Measurements from ENCODE around the gene DDX18. TPM values are rescaled to one million over a fixed set of nuclear protein-coding genes. Genes with fewer than 3 reads are reported as not detected.

Gene DDX18
- total and polyA plus RNA-seq, 10 of the 15 experiments (the other 5 are each of a cell fraction or from before 2014, with no cell fraction given) = 54.3 to 110 (median 74.9) TPM

DNA sequence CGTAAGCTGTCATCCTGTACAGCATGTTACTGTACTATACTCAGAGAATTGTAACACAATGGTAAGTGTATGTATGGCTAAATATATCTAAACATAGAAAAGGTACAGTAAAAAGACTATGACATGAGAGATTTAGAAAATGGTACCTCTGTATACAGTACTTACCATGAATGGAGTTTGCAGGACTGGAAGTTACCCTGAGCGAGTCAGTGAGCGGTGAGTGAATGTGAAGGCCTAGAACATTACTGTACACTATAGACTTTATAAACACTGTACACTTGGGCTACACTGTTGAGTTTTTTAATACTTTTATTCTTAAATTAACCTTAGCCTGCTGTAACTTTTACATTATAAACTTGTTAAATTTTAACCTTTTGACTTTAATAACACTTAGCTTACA, 1.5 kb downstream of the DDX18 start:
- Histone ChIP-seq H3K4me3 (peak overlapping the region; percentile 90), H3K4me1 (ENCODE audit: control insufficient read depth, insufficient read depth, low read length) (peaks cover 9% of the 10 kb centered on the region; the same call in 1 of the 2 replicates), H3K36me3 (ENCODE audit: control insufficient read depth in 2 of 2, insufficient read depth in 2 of 2, low read length in 1 of 2) (peaks cover 2 to 12% of the 10 kb centered on the region in 2 experiments; a peak in 3 of 4 replicates), H3K9me3 (replicated peaks; ENCODE audit: control insufficient read depth, insufficient read depth, low read length) (no peaks in the 10 kb centered on the region), H3K27ac (ENCODE audit: control insufficient read depth, insufficient read depth) (peak overlapping the region; percentile 87; the same call in 1 of the 2 replicates), H3K4me2 (ENCODE audit: control insufficient read depth, insufficient read depth) (peak overlapping the region; percentile 70), H4K20me1 (ENCODE audit: control insufficient read depth, insufficient read depth) (no peaks in the 10 kb centered on the region), H3K9ac (ENCODE audit: control insufficient read depth, insufficient read depth, low read length) (peak overlapping the region; percentile 78), H3K27me3 (replicated peaks in 1 of 2; ENCODE audit: control insufficient read depth in 2 of 2, insufficient read depth in 2 of 2, low read length in 1 of 2) (no peaks in the 10 kb centered on the region), H3K79me2 (ENCODE audit: control insufficient read depth, insufficient read depth, low read length) (peaks cover 44% of the 10 kb centered on the region), H2AFZ (ENCODE audit: control insufficient read depth, low read depth, low read length) (no peak overlapping the region)
- in situ Hi-C loops (cut with MboI) (no loop called here), intact Hi-C loops (cut with micrococcal nuclease; ENCODE audit: unreplicated experiment) (loop anchor here (10.0 kb wide), 1 partner anchor 249 kb away; no protein-coding TSS in a partner anchor)
- SMC1A ChIA-PET (ENCODE audit: uncharacterized antibody, unreplicated experiment) = interaction anchor here (0.8 to 1.4 kb wide), 2 partner anchors 23 to 187 kb away, joined by 3 to 6 read pairs; no protein-coding TSS in a partner anchor
- BruUV-seq (replicated peaks) = no TSS peak
- CTCF ChIA-PET = interaction anchor here (0.8 to 6.5 kb wide), 4 partner anchors 188 to 272 kb away, joined by 3 to 123 read pairs (median 4); partner anchors contain the start of gene INSIG2
- TF ChIP-seq MLLT1 (IDR thresholded peaks at IDR 0.05) = peak; percentile 84
- TF ChIP-seq, protein P1, sequence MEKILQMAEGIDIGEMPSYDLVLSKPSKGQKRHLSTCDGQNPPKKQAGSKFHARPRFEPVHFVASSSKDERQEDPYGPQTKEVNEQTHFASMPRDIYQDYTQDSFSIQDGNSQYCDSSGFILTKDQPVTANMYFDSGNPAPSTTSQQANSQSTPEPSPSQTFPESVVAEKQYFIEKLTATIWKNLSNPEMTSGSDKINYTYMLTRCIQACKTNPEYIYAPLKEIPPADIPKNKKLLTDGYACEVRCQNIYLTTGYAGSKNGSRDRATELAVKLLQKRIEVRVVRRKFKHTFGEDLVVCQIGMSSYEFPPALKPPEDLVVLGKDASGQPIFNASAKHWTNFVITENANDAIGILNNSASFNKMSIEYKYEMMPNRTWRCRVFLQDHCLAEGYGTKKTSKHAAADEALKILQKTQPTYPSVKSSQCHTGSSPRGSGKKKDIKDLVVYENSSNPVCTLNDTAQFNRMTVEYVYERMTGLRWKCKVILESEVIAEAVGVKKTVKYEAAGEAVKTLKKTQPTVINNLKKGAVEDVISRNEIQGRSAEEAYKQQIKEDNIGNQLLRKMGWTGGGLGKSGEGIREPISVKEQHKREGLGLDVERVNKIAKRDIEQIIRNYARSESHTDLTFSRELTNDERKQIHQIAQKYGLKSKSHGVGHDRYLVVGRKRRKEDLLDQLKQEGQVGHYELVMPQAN (conservative IDR thresholded peaks at IDR 0.05) = no peak
- no peak for DNase-seq (ENCODE audit: low read depth, low spot score)
- POLR2A ChIA-PET = interaction anchor here (1.5 kb wide), 1 partner anchor 198 kb away, joined by 4 read pairs; the partner anchor contains the start of gene CCDC93
- RAD21 ChIA-PET (ENCODE audit: unreplicated experiment) = interaction anchor here (1.1 to 1.8 kb wide), 3 partner anchors 187 to 239 kb away, joined by 4 to 6 read pairs (median 4); no protein-coding TSS in a partner anchor
- peak; percentile 4 for ATAC-seq
- FAIRE-seq = no peak
- WGBS (ENCODE audit: insufficient coverage, insufficient replicate concordance, low lambda C conversion rate, missing lambda C conversion rate) = 86% methylated on average over 3 of the region's 3 CpGs
